HEK293 (cell line): Measurements from ENCODE around the gene MLKL.

Source experiments
- REST ChIP-seq: fragments of 450-650 bp; formaldehyde crosslinking; IDR thresholded peaks from 2 replicates; pipeline ENCODE4 v1.5.1; 2016; ENCODE audit warnings: missing biosample characterization, missing genetic modification characterization
- TSHZ1 ChIP-seq: fragments of 450-650 bp; formaldehyde crosslinking; IDR thresholded peaks from 2 replicates; pipeline ENCODE4 v1.5.1; 2016; ENCODE audit warnings: missing biosample characterization, missing genetic modification characterization, borderline replicate concordance
- ZNF132 ChIP-seq: fragments of 450-650 bp; formaldehyde crosslinking; IDR thresholded peaks from 2 replicates; pipeline ENCODE4 v1.5.1; 2017; ENCODE audit warnings: missing biosample characterization, missing genetic modification characterization, borderline replicate concordance
- ZSCAN5A ChIP-seq: fragments of 450-650 bp; formaldehyde crosslinking; IDR thresholded peaks from 2 replicates; pipeline ENCODE4 v1.5.1; 2016; ENCODE audit warnings: missing biosample characterization, missing genetic modification characterization

The MLKL gene

GRCh38 chr16:74622005-74622404 lies 78.7 kb downstream of the MLKL start (continued):
- TF ChIP-seq TSHZ1 (tag by site-specific recombination) (no peak), ZNF132 (tag by site-specific recombination) (no peak), ZSCAN5A (no peak), REST (tag by site-specific recombination) (no peak)
